Osteocyte (in vitro differentiated cells): ENCODE data around the gene PPP1R9A. TPM values are rescaled to one million over a fixed set of nuclear protein-coding genes. Genes with fewer than 3 reads are reported as not detected.
A peak's percentile ranks its signal among the peaks of the same experiment; 100 is the strongest.

Experiments used
- DNase-seq: peaks from one replicate; pipeline ENCODE4 v3.0.0; 2021; ENCODE audit warnings: mixed read lengths; ENCODE audit not compliant: unreplicated experiment; ENCODE audit errors: extremely low spot score
- H3K27ac Mint-ChIP-seq: one replicate; pipeline ENCODE4 v1.8.0; 2021; ENCODE audit warnings: mild to moderate bottlenecking, mixed read lengths; ENCODE audit not compliant: unreplicated experiment
- H3K27me3 Mint-ChIP-seq: one replicate; pipeline ENCODE4 v1.8.0; 2021; ENCODE audit warnings: mixed read lengths; ENCODE audit not compliant: unreplicated experiment
- H3K36me3 Mint-ChIP-seq: one replicate; pipeline ENCODE4 v1.8.0; 2021; ENCODE audit warnings: mixed read lengths; ENCODE audit not compliant: unreplicated experiment
- H3K4me1 Mint-ChIP-seq: one replicate; pipeline ENCODE4 v1.8.0; 2021; ENCODE audit warnings: mixed read lengths; ENCODE audit not compliant: unreplicated experiment
- H3K4me3 Mint-ChIP-seq: one replicate; pipeline ENCODE4 v1.8.0; 2021; ENCODE audit warnings: mild to moderate bottlenecking, moderate library complexity, mixed read lengths; ENCODE audit not compliant: unreplicated experiment
- H3K9me3 Mint-ChIP-seq: one replicate; pipeline ENCODE4 v1.8.0; 2021; ENCODE audit warnings: mixed read lengths; ENCODE audit not compliant: unreplicated experiment
- CTCF ChIP-seq: fragments of 200-600 bp; sonication (generic); IDR thresholded peaks from 2 replicates; pipeline ENCODE4 v1.5.0; 2021; ENCODE audit warnings: antibody characterized with exemption, mild to moderate bottlenecking, moderate library complexity
- total RNA-seq: library from RNA; stranded (reverse); gene quantifications from 2 replicates; pipeline ENCODE4 v1.2.1, GENCODE V29; 2021

The PPP1R9A gene
- total RNA-seq, 1 donor from 2014 or later = 3.4 TPM

- Mint-ChIP-seq H3K4me1 (peaks cover 5% of the 10 kb centered on the region), H3K9me3 (no peaks in the 10 kb centered on the region)
These were observed 431.4 kb downstream of the PPP1R9A start for GRCh38 chr7:95338832-95339231.

GRCh38 chr7:95340491-95340890 lies 433.1 kb downstream of the PPP1R9A start:
- no peak overlapping the region for H3K27ac Mint-ChIP-seq

More at GRCh38 chr7:95338832-95339231, 431.4 kb downstream of the PPP1R9A start:
- no peak for DNase-seq
- Mint-ChIP-seq H3K27me3 (peaks cover 12% of the 10 kb centered on the region), H3K4me3 (no peak overlapping the region), H3K27ac (no peak overlapping the region), H3K36me3 (no peaks in the 10 kb centered on the region)
- TF ChIP-seq CTCF = no peak

GRCh38 chr7:95342029-95342428 lies 434.6 kb downstream of the PPP1R9A start:
- no peak for DNase-seq
- no peak for TF ChIP-seq CTCF
- Mint-ChIP-seq H3K4me1 (peaks cover 5% of the 10 kb centered on the region), H3K4me3 (no peak overlapping the region), H3K27me3 (peaks cover 6% of the 10 kb centered on the region), H3K9me3 (no peaks in the 10 kb centered on the region), H3K27ac (no peak overlapping the region), H3K36me3 (no peaks in the 10 kb centered on the region)

More at GRCh38 chr7:95340491-95340890, 433.1 kb downstream of the PPP1R9A start:
- peaks cover 5% of the 10 kb centered on the region for H3K4me1 Mint-ChIP-seq
- no peaks in the 10 kb centered on the region for H3K9me3 Mint-ChIP-seq
- no peak for DNase-seq
- H3K4me3 Mint-ChIP-seq = no peak overlapping the region
- H3K36me3 Mint-ChIP-seq = no peaks in the 10 kb centered on the region
- peaks cover 12% of the 10 kb centered on the region for H3K27me3 Mint-ChIP-seq
- TF ChIP-seq CTCF = no peak

- no peaks in the 10 kb centered on the region for H3K9me3 Mint-ChIP-seq
These were observed 435.4 kb downstream of the PPP1R9A start for GRCh38 chr7:95342642-95343307.

More at GRCh38 chr7:95342642-95343307, 435.4 kb downstream of the PPP1R9A start:
- Mint-ChIP-seq H3K36me3 (no peaks in the 10 kb centered on the region), H3K27ac (no peak overlapping the region), H3K4me1 (peaks cover 5% of the 10 kb centered on the region), H3K27me3 (peaks cover 6% of the 10 kb centered on the region), H3K4me3 (no peak overlapping the region)
- no peak for DNase-seq
- TF ChIP-seq CTCF = peak; percentile 27
